HG03097 (cell line): ENCODE results near the gene DCXR.

Experiments used
- ATAC-seq: cut with Tn5 transposase; IDR thresholded peaks from one replicate; pipeline ENCODE4 v1.9.1; 2021; ENCODE audit not compliant: unreplicated experiment, low FRiP score

The DCXR gene

GRCh38 chr17:82037092-82037888 lies at the start of gene DCXR:
Gene DCXR (minus strand): TSS chr17:82037697. CDS start chr17:82037682, 15 bp downstream.
- ATAC-seq, result peak; percentile 87

GRCh38 chr17:82085931-82086764 lies 48.7 kb upstream of the DCXR start:
- ATAC-seq, result no peak

- no peak for ATAC-seq
Measured at GRCh38 chr17:82085031-82085861, 47.7 kb upstream of the DCXR start.

GRCh38 chr17:82084373-82085030 lies 47.0 kb upstream of the DCXR start:
- ATAC-seq, result no peak

- ATAC-seq, result no peak
Measured at GRCh38 chr17:82083533-82084359, 46.2 kb upstream of the DCXR start.

- ATAC-seq, result no peak
Measured at GRCh38 chr17:82083009-82083408, 45.5 kb upstream of the DCXR start.

GRCh38 chr17:82082456-82082855 lies 45.0 kb upstream of the DCXR start:
- no peak for ATAC-seq

- ATAC-seq, result no peak
Measured at GRCh38 chr17:82081966-82082365, 44.5 kb upstream of the DCXR start.

- ATAC-seq, result no peak
Measured at GRCh38 chr17:82081546-82081945, 44.0 kb upstream of the DCXR start.

GRCh38 chr17:82080789-82081464 lies 43.4 kb upstream of the DCXR start:
- no peak for ATAC-seq

- no peak for ATAC-seq
Measured at GRCh38 chr17:82080048-82080788, 42.7 kb upstream of the DCXR start.

GRCh38 chr17:82079001-82079677 lies 41.6 kb upstream of the DCXR start:
- ATAC-seq, result no peak

- ATAC-seq, result no peak
Measured at GRCh38 chr17:82078433-82078832, 40.9 kb upstream of the DCXR start.

- ATAC-seq, result no peak
Measured at GRCh38 chr17:82077617-82078358, 40.3 kb upstream of the DCXR start.

- no peak for ATAC-seq
Measured at GRCh38 chr17:82076785-82077591, 39.5 kb upstream of the DCXR start.
